ENCODE results near the gene RPS19BP1.

DNA sequence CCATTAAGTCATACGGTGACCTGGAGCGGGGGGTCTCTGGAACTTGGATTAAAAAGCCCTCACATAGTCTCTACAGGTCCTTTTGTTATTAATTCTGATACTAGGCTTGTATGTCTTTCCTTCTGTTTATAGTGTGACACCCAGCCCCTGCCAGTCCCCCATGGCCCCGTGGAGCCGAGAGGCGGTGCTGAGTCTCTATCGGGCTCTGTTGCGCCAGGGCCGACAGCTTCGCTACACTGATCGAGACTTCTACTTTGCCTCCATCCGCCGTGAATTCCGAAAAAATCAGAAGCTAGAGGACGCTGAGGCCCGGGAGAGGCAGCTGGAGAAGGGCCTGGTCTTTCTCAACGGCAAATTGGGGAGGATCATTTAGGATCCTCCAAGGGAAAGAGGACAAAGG is 28.5 kb downstream of the RPS19BP1 start:
- TF ChIP-seq, protein P1, sequence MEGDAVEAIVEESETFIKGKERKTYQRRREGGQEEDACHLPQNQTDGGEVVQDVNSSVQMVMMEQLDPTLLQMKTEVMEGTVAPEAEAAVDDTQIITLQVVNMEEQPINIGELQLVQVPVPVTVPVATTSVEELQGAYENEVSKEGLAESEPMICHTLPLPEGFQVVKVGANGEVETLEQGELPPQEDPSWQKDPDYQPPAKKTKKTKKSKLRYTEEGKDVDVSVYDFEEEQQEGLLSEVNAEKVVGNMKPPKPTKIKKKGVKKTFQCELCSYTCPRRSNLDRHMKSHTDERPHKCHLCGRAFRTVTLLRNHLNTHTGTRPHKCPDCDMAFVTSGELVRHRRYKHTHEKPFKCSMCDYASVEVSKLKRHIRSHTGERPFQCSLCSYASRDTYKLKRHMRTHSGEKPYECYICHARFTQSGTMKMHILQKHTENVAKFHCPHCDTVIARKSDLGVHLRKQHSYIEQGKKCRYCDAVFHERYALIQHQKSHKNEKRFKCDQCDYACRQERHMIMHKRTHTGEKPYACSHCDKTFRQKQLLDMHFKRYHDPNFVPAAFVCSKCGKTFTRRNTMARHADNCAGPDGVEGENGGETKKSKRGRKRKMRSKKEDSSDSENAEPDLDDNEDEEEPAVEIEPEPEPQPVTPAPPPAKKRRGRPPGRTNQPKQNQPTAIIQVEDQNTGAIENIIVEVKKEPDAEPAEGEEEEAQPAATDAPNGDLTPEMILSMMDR (IDR thresholded peaks at IDR 0.05): no peak
- no peak for TF ChIP-seq POLR2A (IDR thresholded peaks at IDR 0.05)

All from Peyer's patch (tissue), 4 donors.